GM19438 (cell line): ENCODE data around the gene CD38.

ENCODE experiments used
- ATAC-seq: cut with Tn5 transposase; IDR thresholded peaks from one replicate; pipeline ENCODE4 v1.9.1; 2021; ENCODE audit warnings: low read depth; ENCODE audit not compliant: unreplicated experiment

The CD38 gene

GRCh38 chr4:15894921-15895916, 117.1 kb downstream of the CD38 start:
- ATAC-seq, result no peak

GRCh38 chr4:15897577-15897976, 119.4 kb downstream of the CD38 start:
- ATAC-seq, result no peak

GRCh38 chr4:15898902-15899301, 120.8 kb downstream of the CD38 start:
- ATAC-seq, result no peak

GRCh38 chr4:15899511-15899910, 121.4 kb downstream of the CD38 start:
- no peak for ATAC-seq

- ATAC-seq, result no peak
These were observed 122.9 kb downstream of the CD38 start for GRCh38 chr4:15901007-15901406.

- ATAC-seq, result no peak
These were observed 123.9 kb downstream of the CD38 start for GRCh38 chr4:15901998-15902397.

- no peak for ATAC-seq
These were observed 124.6 kb downstream of the CD38 start for GRCh38 chr4:15902746-15903145.
